PC-9 (cell line): ENCODE measurements around the gene B3GNT2. TPM values are rescaled to one million over a fixed set of nuclear protein-coding genes. Genes with fewer than 3 reads are reported as not detected.

ENCODE experiments used
- BruUV-seq: library from RNA; stranded (reverse); fragments of 400-500 nt; replicated peaks from 2 replicates; lab custom pipeline; 2021; lab: Mats Ljungman, UMichigan
- CTCF ChIA-PET: fragments of 300-600 bp; sonication (Branson Sonifier 250); formaldehyde crosslinking; loops from one replicate; lab custom pipeline; 2022; ENCODE audit warnings: antibody characterized with exemption; lab: Charles Lee
- POLR2A ChIA-PET: fragments of 300-600 bp; sonication (Branson Sonifier 250); formaldehyde crosslinking; loops from one replicate; lab custom pipeline; 2022; ENCODE audit warnings: antibody characterized with exemption; ENCODE audit not compliant: unreplicated experiment; lab: Charles Lee
- DNase-seq, 2 experiments: peaks; one replicate each; pipeline versions ENCODE4 v3.0.0 to v3.0.0-alpha.2; 2015 to 2022; ENCODE audit warnings: mixed read lengths in 1 of 2
- H2AFZ ChIP-seq: fragments of 200-600 bp; sonication (generic); 2 replicates; pipeline ENCODE4 v1.8.1; 2017; ENCODE audit warnings: antibody characterized with exemption
- H3F3A ChIP-seq: fragments of 200-600 bp; sonication (generic); 2 replicates; pipeline ENCODE4 v1.8.1; 2017; ENCODE audit warnings: antibody characterized with exemption, mild to moderate bottlenecking, low read depth; ENCODE audit not compliant: insufficient read depth
- H3K27ac ChIP-seq: fragments of 200-600 bp; sonication (generic); 2 replicates; pipeline ENCODE4 v1.6.1; 2016; ENCODE audit warnings: mixed run types
- H3K27me3 ChIP-seq: fragments of 200-600 bp; sonication (generic); 2 replicates; pipeline ENCODE4 v1.6.1; 2016; ENCODE audit warnings: low read depth, mixed run types; ENCODE audit not compliant: insufficient read depth
- H3K36me3 ChIP-seq: fragments of 200-600 bp; sonication (generic); 2 replicates; pipeline ENCODE4 v1.6.1; 2016; ENCODE audit warnings: low read depth, mixed run types
- H3K4me1 ChIP-seq: fragments of 200-600 bp; sonication (generic); replicated peaks from 2 replicates; pipeline ENCODE4 v1.6.1; 2016; ENCODE audit warnings: mixed run types; ENCODE audit not compliant: insufficient read depth
- H3K4me2 ChIP-seq: fragments of 200-600 bp; sonication (generic); 2 replicates; pipeline ENCODE4 v1.6.1; 2017; ENCODE audit warnings: mixed run types
- H3K4me3 ChIP-seq: fragments of 200-600 bp; sonication (generic); 2 replicates; pipeline ENCODE4 v1.6.1; 2016; ENCODE audit warnings: mixed run types
- H3K79me2 ChIP-seq: fragments of 200-600 bp; sonication (generic); 2 replicates; pipeline ENCODE4 v1.6.1; 2017; ENCODE audit warnings: low read depth, mixed run types
- H3K9me2 ChIP-seq: fragments of 200-600 bp; sonication (generic); 2 replicates; pipeline ENCODE4 v1.8.1; 2017; ENCODE audit warnings: mild to moderate bottlenecking; ENCODE audit not compliant: insufficient read depth
- H3K9me3 ChIP-seq: fragments of 200-600 bp; sonication (generic); 2 replicates; pipeline ENCODE4 v1.8.1; 2016; ENCODE audit warnings: low read depth; ENCODE audit not compliant: insufficient read depth
- H4K20me1 ChIP-seq: fragments of 200-600 bp; sonication (generic); 2 replicates; pipeline ENCODE4 v1.8.1; 2017; ENCODE audit not compliant: insufficient read depth
- EZH2 ChIP-seq: fragments of 200-600 bp; sonication (generic); IDR thresholded peaks from 2 replicates; pipeline ENCODE4 v1.8.0; 2017; ENCODE audit warnings: antibody characterized with exemption, low read depth
- intact Hi-C: fragments of 100-400 bp; cut with micrococcal nuclease; formaldehyde crosslinking; loops from one replicate; pipeline ENCODE4 v1.10.0; 2022; ENCODE audit not compliant: unreplicated experiment
- total RNA-seq: library from RNA; stranded (reverse); gene quantifications from 2 replicates; pipeline ENCODE4 v1.2.3, GENCODE V29; 2021
- TF ChIP-seq, protein P1 (sequence below): fragments of 200-600 bp; sonication (generic); conservative IDR thresholded peaks from 2 replicates; pipeline ENCODE4 v1.6.1; 2017; ENCODE audit warnings: mixed run types, antibody characterized with exemption, mild to moderate bottlenecking, moderate library complexity

Gene B3GNT2
- total RNA-seq, 1 experiment from 2014 or later: 30.8 TPM

DNA sequence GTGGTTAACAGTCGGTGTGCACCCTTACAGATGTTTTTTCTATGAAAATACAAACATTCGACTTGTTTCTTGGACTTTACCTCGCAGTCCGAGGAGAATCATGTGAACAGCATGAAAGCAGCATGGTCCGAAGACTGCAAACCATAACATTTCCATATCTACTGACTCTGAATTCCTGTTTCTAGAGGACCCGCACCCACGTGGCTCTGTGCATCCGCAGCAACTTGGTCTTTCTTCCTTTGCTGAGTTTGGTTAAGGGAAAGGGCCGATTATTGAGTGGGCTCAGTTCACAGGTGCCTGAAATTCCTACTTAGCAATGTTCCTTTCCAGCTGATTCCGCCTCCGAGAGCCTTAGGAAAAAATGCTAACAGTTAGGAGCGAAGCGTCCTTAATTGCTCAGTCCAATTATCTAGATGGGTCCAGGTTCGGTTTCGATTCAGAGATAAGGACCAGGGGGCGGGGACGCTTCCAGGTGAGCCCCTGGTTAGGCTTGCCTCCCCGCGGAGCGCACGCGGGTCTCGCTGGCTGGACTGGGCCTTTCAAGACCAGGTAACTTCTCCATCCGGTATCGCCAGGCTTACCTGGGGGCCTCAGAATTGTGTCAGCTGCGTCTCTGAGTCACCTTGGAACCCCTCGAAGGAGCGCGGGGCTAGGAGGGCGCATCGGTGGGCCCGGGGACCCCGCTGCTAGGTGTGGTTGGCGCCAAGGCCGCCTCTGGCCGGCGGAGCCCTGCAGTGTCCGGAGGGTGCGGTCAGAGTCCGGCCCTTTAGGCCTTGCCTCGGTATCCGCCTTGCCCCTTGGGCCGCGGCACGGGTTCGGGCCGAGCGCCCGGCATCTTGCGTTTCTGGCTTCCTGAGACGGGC lies 1.1 kb upstream of the B3GNT2 start:
- Histone ChIP-seq H4K20me1 (peaks cover 26% of the 10 kb centered on the region), H3K4me3 (peak overlapping the region; percentile 98; the same call in 1 of the 2 replicates), H3K27ac (no peak overlapping the region), H3K27me3 (no peaks in the 10 kb centered on the region), H3K79me2 (peaks cover 37% of the 10 kb centered on the region), H3K36me3 (0 out of 2 replicates have a peak, but pooled peaks cover 5% of the 10 kb centered on the region), H3F3A (peaks cover 9% of the 10 kb centered on the region; the same call in 1 of the 2 replicates), H3K9me3 (no peaks in the 10 kb centered on the region), H3K9me2 (no peaks in the 10 kb centered on the region), H2AFZ (no peak overlapping the region), H3K4me2 (peak overlapping the region; percentile 78), H3K4me1 (peaks cover 20% of the 10 kb centered on the region)
- DNase-seq: no peak
- ChIA-PET CTCF (no interaction called here), POLR2A (interaction anchor here (0.6 to 0.7 kb wide), 2 partner anchors 205 to 227 kb away, joined by 6 to 9 read pairs; no protein-coding TSS in a partner anchor)
- intact Hi-C loops: loop anchor here (5.0 kb wide), 1 partner anchor 202 kb away; no protein-coding TSS in a partner anchor
- BruUV-seq: no TSS peak
- TF ChIP-seq EZH2: no peak
- TF ChIP-seq, protein P1, sequence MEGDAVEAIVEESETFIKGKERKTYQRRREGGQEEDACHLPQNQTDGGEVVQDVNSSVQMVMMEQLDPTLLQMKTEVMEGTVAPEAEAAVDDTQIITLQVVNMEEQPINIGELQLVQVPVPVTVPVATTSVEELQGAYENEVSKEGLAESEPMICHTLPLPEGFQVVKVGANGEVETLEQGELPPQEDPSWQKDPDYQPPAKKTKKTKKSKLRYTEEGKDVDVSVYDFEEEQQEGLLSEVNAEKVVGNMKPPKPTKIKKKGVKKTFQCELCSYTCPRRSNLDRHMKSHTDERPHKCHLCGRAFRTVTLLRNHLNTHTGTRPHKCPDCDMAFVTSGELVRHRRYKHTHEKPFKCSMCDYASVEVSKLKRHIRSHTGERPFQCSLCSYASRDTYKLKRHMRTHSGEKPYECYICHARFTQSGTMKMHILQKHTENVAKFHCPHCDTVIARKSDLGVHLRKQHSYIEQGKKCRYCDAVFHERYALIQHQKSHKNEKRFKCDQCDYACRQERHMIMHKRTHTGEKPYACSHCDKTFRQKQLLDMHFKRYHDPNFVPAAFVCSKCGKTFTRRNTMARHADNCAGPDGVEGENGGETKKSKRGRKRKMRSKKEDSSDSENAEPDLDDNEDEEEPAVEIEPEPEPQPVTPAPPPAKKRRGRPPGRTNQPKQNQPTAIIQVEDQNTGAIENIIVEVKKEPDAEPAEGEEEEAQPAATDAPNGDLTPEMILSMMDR: no peak

DNA sequence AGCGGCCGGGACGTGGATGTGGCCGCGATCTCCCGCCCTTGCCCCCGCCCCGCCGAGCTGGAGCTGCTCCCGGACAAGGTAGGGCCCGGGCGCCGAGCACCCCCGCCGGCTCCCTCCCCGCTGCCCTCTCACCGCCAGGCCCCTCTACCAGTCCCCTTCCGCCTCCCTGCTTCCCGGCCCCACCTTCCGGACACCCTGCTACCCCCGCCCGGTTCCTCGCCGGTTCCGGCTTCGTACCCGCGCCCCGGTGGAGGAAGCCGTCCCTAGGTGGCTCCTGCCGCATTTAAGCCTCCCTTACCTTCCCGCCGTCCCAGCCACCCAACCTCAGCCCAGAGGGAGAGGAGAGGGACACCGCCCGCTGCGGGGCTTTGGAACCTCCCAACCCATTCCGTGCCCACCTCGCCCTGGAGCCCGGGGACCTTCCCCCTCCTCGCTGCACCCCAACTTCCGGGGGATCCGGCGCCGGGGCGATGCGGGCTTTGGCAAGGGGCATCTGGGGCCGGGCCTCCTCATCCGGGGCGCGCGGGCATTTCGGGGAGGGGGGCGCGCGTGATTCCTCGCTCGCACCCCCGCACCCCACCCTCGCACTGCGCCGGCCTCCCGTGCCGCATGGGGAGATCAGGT lies 475 bp downstream of the B3GNT2 start:
- TSS peak; percentile 37 for BruUV-seq
- CTCF ChIA-PET: no interaction called here
- H3K4me1 ChIP-seq: peaks cover 34% of the 10 kb centered on the region
- intact Hi-C loops: loop anchor here (1.0 to 5.0 kb wide), 4 partner anchors 92 to 214 kb away; no protein-coding TSS in a partner anchor
- peaks cover 53% of the 10 kb centered on the region for H3K79me2 ChIP-seq
- peak overlapping the region; percentile 94 for H2AFZ ChIP-seq
- H3K27ac ChIP-seq: peak overlapping the region; percentile 70
- H4K20me1 ChIP-seq: peaks cover 42% of the 10 kb centered on the region
- H3K9me3 ChIP-seq: no peaks in the 10 kb centered on the region
- DNase-seq: peak in 1 of 2 experiments; percentile 39
- peak overlapping the region; percentile 99 for H3K4me2 ChIP-seq
- peaks cover 5% of the 10 kb centered on the region; the same call in 1 of the 2 replicates for H3K36me3 ChIP-seq
- H3K4me3 ChIP-seq: peak overlapping the region; percentile 98
- TF ChIP-seq EZH2: no peak
- TF ChIP-seq, protein P1: no peak
- no peaks in the 10 kb centered on the region for H3K27me3 ChIP-seq
- peaks cover 9% of the 10 kb centered on the region; the same call in 1 of the 2 replicates for H3F3A ChIP-seq
- no peaks in the 10 kb centered on the region for H3K9me2 ChIP-seq
- POLR2A ChIA-PET: interaction anchor here (0.7 to 0.9 kb wide), 2 partner anchors 248 to 1312 kb away, joined by 3 to 4 read pairs; no protein-coding TSS in a partner anchor
